Tibial nerve (tissue), 4 donors: ENCODE measurements around the gene NCOA7.

Source experiments
- CTCF ChIP-seq, 5 experiments: fragments of 200-600 bp in 3 of 5; fragments of 450-650 bp in 2 of 5; sonication (generic) in 3 of 5; IDR thresholded peaks; one replicate each; pipeline ENCODE4 v1.5.1; 2016 to 2019; ENCODE audit warnings: antibody characterized with exemption in 5 of 5, mild to moderate bottlenecking in 3 of 5, moderate library complexity in 2 of 5
- EP300 ChIP-seq, 2 donors: sonication (generic); formaldehyde crosslinking; IDR thresholded peaks; one replicate each; pipeline ENCODE4 v1.6.1; 2017; ENCODE audit warnings: antibody characterized with exemption in 2 of 2, mild to moderate bottlenecking in 1 of 2
- POLR2A ChIP-seq, 2 donors: fragments of 450-650 bp; IDR thresholded peaks; one replicate each; pipeline ENCODE4 v1.6.1; 2017; ENCODE audit warnings: antibody characterized with exemption in 2 of 2, mild to moderate bottlenecking in 2 of 2, moderate library complexity in 2 of 2

- TF ChIP-seq CTCF (IDR thresholded peaks at IDR 0.05), result no peak
- TF ChIP-seq POLR2A (IDR thresholded peaks at IDR 0.05), result no peak
- no peak for TF ChIP-seq EP300 (IDR thresholded peaks at IDR 0.05)
Observed at GRCh38 chr6:125819535-125820326, 29.0 kb downstream of the NCOA7 start.
